GM18519 (cell line): ENCODE data around the gene SLX9.

Experiments
- ATAC-seq: cut with Tn5 transposase; IDR thresholded peaks from one replicate; pipeline ENCODE4 v1.9.1; 2021; ENCODE audit warnings: mild to moderate bottlenecking, moderate library complexity; ENCODE audit not compliant: unreplicated experiment, low FRiP score

SLX9 gene

DNA sequence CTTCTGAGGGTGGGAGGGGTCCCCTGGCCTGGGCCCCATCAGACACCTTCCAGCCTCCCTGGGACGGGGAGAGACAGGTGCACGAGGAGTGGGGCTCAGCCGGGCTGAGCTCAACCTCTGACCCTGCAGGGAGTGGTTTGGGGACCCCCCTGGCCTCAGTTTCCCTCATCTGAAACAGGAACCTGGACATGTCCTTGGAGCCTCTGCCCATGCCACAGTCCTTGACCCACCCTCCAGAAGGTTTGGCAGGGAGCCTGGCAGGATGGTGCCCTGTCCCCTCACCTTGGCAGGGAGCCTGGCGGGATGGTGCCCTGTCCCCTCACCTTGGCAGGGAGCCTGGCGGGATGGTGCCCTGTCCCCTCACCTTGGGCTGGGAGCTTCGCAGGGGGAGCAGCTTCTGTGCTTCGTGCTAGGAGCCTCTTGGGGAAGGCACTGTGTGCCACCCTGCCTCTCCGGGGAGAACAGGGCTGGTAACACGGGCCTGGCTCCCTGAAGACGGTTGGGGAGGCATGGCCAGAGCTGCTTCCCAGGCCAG, 58.3 kb downstream of the SLX9 start:
- no peak for ATAC-seq

DNA sequence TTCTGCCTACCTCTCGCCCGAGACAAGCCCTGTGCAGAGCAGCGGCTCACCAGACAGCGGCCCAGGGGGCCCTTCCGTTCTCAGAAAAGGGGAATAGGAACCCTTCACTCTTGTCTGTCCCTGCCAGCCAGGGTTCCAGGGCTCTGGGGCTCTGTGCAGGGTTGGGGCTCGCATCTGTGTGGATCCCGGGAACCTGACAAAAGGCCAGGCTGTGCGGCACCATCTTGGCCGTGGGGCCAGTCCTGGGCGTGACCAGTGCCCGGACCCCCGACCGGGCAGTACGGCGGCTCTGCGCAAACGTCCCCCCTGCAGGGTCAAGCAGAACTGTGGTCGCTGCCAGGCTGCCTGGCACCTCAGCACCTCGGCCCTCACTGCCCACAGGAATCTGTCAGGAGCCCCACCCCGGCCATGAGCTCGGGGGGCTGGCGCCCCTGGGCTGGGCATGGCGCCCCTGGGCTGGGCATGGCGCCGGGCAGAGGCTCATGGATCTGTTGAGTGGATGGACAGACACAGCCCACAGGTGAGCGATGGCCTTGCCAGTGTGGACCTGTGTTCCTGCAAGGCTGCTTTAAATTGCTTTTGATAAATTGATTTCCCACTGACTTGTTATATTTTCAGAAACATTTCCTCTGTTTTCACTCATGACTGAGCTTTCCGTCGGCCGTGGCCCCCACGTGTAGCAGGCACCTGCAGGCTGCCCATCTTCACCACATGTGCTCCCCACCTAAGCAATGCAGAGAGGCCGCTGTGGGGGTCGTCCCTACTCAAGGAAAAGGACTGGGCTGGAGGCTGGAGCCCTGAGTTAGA, 59.0 kb downstream of the SLX9 start:
- no peak for ATAC-seq

DNA sequence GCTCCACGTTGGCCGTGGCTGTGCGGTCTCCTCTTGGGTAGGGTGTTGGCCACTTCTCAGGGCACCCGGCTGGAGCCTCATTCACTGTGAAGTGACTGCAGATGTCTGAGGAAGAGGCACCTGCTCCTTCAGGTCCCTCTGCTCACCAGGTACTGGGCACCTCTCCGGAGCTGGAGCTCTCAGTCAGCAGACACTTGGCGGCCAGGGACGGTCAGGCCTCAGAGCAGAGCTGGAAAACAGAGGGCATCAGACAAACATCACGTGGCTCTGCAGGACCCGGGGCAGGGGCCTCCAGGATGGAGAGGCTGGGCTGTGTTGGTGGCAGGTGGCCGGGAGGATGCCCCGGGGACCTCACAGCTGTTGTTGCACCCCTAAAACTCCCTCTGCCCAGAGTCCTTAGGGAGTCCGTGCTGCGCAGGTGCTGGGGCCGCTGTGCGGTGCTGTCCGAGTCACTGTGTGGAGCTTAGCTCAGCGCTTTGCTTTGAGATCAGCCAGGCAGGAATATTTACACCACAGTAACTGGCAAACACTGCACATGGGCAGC, 59.7 kb downstream of the SLX9 start:
- ATAC-seq, result no peak

DNA sequence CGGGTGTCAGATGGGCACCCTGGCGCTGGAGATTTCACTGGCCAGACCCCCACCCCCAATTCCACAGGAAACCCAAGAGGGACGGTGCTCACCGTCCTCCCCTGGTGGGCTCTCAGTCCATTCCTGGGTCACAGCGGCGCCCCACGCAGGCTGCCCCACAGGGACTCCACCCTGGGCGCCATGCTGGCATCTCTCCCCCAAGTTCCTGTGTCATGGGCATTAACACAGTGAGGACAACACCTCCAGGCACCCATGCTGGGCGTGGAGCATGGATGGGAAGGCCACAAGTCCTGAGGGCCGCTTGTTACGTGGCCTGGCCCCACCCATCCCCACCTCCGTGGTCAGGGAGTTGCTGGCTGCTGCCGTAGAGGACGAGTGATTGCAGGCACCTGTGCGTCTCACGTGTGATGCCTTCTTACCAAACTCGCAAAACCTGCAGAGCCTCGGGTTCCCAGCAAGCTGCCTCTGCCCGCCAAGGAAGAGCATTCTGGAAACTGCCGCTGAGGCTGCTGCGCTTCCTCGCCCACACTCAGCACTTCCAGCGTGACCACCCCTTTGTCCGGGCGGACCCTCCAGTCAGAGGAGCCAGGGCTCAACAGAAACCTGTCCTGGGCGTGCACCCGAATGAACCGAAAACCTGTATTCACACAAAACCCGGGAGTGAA, 60.3 kb downstream of the SLX9 start:
- no peak for ATAC-seq

- no peak for ATAC-seq
Measured at GRCh38 chr21:45000637-45001133, 60.9 kb downstream of the SLX9 start.

DNA sequence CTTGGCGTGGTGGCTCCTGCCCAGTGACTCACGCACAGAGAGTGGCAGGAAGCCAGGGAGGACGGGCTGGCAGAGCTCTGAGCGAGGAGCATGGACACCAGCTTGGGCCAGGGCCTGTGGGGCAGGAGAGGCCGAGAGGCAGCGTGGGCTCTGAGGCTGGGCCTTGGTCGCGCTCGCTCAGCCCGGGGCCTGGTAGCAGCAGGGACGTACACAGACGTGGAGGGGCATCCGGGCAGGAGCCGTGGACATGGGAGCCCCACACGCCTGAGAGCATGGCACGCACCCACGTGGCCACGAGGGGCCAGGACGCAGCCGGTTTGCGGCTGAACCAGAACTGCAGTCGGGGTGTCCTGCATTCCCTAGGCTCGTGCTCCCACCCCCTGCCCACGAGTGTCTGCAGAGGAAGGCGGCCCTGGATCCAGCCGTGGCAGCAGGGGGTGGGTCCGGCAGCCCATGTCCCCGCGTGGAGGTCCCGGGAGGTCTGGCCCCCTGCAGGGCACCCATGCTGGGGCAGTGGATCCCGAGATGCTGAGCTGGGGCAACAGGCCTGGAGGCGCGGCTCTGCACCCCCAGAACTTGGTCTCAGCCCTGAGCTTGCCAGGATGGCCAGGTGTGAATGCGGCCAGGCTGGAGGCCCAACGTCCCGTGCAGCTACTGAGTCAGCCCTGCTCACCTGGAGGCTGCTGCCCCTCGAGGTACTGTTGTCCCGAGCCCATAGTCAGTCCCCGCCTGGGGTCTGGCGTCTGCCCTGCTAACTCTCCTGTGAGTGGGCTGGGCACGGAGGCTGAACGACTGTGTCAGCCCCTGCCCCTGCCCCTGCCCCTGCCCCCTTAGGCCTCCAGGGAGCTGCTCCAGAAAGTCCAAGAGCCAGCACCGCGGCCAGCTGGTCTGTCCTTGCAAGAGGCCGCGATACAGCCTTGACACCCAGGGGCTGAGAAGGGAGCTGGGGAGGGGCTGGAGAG, 61.6 kb downstream of the SLX9 start:
- ATAC-seq, result no peak

- no peak for ATAC-seq
Measured at GRCh38 chr21:45002381-45003204, 62.8 kb downstream of the SLX9 start.

DNA sequence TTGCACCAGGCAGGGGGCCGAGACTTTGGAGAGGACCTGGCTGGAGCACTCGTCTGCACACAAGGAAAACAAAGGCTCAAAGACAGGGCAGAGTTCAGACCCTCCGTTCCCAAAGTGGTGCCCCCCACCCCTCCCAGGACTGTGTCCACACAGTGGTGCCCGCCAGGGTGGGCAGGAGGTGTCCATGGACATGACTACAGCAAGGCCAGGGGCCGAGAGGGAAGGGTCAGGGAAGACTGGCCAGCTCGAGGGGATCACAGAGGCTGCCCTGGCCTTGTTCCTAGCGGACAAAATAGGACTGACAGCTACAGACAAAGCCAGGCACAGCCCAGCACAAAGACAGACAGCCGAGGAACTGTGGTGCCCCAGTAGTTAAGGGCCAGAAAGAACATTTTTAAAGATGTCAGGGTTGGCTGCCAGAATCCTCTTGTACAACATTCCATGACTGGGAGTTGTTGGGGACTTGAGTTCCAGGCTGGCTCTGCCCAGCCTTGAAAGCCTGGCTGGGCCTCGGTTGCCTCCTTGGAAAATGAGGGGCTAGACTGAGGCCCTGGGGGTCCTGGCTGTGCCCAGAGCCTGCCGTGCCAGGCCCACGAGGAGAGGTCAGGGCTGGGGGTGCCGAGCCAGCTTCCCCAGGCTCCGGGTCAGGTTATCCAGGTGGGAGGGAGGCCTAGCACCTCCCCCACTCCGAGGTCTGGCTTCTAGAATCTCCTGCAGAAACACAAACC, 63.7 kb downstream of the SLX9 start:
- no peak for ATAC-seq

- no peak for ATAC-seq
Measured at GRCh38 chr21:45004059-45004422, 64.2 kb downstream of the SLX9 start.

DNA sequence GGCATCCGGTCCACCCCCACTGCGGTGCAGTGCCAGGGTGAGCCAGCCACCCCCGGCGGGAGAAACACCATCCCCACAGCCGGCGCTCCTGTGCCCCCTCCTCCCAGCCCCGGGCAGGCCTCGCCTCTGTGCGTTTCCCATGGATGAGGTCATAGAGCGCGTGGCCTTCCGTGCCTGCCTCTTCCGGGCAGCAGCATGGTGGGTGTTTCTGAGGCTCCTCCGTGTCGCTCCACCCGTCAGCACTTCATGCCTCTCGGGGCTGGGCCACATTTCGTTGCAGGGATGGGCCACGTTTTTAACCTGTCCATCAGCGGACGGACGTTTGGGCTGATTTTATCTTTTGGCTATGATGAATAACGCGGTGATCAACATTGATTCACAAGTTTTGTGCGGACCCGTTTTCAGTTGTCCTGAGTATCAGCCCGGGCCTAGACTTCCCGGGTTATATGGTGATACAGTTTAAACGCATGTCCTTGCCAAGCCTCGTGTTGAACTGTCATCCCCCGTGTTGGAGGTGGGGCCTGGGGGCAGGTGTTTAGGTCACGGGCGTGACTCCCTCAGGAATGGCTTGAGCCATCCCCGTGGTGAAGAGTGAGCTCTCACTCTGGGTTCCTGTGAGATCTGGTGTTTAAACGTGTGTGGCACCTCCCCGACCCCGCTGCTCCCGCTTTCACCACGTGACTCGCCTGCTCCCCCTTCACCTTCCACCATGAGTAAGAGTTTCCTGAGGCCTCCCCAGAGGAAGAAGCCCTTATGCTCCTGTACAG, 64.8 kb downstream of the SLX9 start:
- ATAC-seq, result no peak

GRCh38 chr21:45006536-45007095, 66.8 kb downstream of the SLX9 start:
- no peak for ATAC-seq

DNA sequence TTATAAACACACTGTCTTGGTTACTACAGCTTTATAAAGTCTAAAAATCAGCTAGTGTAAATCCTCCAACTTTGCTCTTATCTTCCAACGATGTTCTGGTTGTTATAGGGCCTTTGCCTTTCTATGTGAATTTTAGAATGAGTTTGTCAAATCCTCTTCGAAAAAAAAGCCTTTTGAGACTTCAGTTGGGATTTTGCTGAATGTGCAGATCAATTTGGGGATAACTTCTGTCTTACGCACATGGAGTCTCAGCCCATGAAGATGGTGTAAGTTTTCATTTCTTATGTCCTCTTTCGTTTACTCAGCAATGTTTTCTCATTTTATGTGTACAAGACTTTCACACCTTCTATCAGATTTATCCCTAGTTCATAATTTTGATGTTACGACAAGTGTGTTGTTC, 69.8 kb downstream of the SLX9 start:
- no peak for ATAC-seq

- ATAC-seq, result no peak
Measured at GRCh38 chr21:45010096-45010495, 70.3 kb downstream of the SLX9 start.

- no peak for ATAC-seq
Measured at GRCh38 chr21:45010860-45011259, 71.0 kb downstream of the SLX9 start.

GRCh38 chr21:45011426-45011825, 71.6 kb downstream of the SLX9 start:
- ATAC-seq, result no peak

DNA sequence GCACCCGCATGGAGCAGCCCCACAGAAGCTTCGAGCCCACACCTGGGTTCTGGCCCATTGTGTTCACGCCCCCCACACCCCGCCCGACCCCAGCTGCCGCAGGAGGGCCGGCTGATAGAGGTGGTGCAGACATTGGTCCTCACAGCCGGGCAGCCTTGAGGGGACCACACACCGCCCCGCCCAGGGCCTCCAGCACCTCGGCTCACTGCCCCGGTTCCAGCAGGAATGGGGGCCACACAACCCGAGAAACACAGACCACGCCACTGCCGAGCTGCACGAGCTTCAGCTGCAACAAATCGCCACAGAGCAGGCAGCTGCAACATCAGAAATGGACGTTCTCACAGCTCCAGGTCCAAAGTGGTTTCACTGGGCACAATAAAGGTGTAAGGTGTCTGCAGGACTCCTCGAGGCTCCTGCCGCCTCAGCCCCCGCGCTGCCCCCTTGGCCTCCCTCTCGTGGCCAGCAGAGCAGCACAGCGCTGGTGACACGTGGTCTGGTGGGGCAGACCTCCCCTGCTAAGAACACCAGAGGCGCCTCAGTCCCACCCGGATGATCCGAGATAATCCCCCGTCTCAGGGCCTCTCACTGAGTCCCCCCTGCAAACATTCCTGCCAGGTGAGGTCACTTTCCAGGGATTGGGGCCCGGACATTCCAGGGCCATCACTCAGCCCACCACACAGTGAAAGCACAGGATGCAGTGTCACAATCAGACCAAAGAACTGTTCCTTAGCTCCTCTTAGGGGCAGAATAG, 72.3 kb downstream of the SLX9 start:
- no peak for ATAC-seq

GRCh38 chr21:45012662-45013259, 72.9 kb downstream of the SLX9 start:
- ATAC-seq, result no peak
